Urinary bladder (tissue), 4 donors: ENCODE results near the gene OR1M1. TPM values are rescaled to one million over a fixed set of nuclear protein-coding genes. Genes with fewer than 3 reads are reported as not detected.
"Not testable (repeated sequence)": the region's sequence is repeated elsewhere in the genome, so short reads cannot be mapped to it uniquely, and the experiment has no call there.

Source experiments
- DNase-seq: peaks from one replicate; pipeline ENCODE4 v3.0.0-alpha.2; 2015; ENCODE audit errors: extremely low spot score
- H3K27ac ChIP-seq: one replicate; pipeline ENCODE4 v1.5.1; 2013; ENCODE audit warnings: low read depth, mild to moderate bottlenecking, moderate library complexity
- H3K36me3 ChIP-seq: one replicate; pipeline ENCODE4 v1.6.1; 2013; ENCODE audit warnings: mild to moderate bottlenecking, moderate library complexity; ENCODE audit not compliant: insufficient read depth
- H3K4me1 ChIP-seq: one replicate; pipeline ENCODE4 v1.6.1; 2013; ENCODE audit warnings: mild to moderate bottlenecking, moderate library complexity; ENCODE audit not compliant: insufficient read depth
- H3K4me3 ChIP-seq: one replicate; pipeline ENCODE4 v1.5.1; 2013; ENCODE audit warnings: low read depth, low read length
- WGBS: extraction: QIAGEN DNeasy Blood & Tissue Kit; methylation state at CpG from one replicate; pipeline ENCODE4 v1.1.7; 2013; 5-methylcytosine and 5-hydroxymethylcytosine counted together
- polyA plus RNA-seq: library from polyadenylated mRNA; stranded (reverse); fragments of 200-250 nt; gene quantifications from one replicate; pipeline ENCODE4 v1.2.3, GENCODE V29; 2013
- total RNA-seq: library from RNA; depleted of rRNA; stranded (reverse); fragments of >200 nt; gene quantifications from one replicate; pipeline ENCODE4 v1.2.3, GENCODE V29; 2014
- donor health status: healthy with polysubstance abuse.
- donor health status: healthy.

Gene OR1M1
- total and polyA plus RNA-seq, 2 donors, result not detected

- H3K4me3 ChIP-seq, result no peak overlapping the region
- WGBS, result 46% methylated on average over 12 of the region's 12 CpGs
- no peak for DNase-seq
- H3K4me1 ChIP-seq, result no peaks in the 10 kb centered on the region
- no peaks in the 10 kb centered on the region for H3K36me3 ChIP-seq
- H3K27ac ChIP-seq, result no peak overlapping the region
These were observed 27.8 kb upstream of the OR1M1 start for GRCh38 chr19:9058905-9059667.

- Histone ChIP-seq H3K4me3 (no peak overlapping the region), H3K27ac (no peak overlapping the region), H3K36me3 (no peaks in the 10 kb centered on the region), H3K4me1 (no peaks in the 10 kb centered on the region)
- no peak for DNase-seq
- WGBS, result 65% methylated on average over 17 of the region's 17 CpGs
These were observed 26.1 kb upstream of the OR1M1 start for GRCh38 chr19:9060564-9061340.

- Histone ChIP-seq H3K27ac (no peak overlapping the region), H3K4me3 (no peak overlapping the region), H3K4me1 (no peaks in the 10 kb centered on the region), H3K36me3 (no peaks in the 10 kb centered on the region)
- DNase-seq, result no peak
- WGBS, result 88% methylated on average over 8 of the region's 8 CpGs
These were observed 25.0 kb upstream of the OR1M1 start for GRCh38 chr19:9061879-9062278.

DNA sequence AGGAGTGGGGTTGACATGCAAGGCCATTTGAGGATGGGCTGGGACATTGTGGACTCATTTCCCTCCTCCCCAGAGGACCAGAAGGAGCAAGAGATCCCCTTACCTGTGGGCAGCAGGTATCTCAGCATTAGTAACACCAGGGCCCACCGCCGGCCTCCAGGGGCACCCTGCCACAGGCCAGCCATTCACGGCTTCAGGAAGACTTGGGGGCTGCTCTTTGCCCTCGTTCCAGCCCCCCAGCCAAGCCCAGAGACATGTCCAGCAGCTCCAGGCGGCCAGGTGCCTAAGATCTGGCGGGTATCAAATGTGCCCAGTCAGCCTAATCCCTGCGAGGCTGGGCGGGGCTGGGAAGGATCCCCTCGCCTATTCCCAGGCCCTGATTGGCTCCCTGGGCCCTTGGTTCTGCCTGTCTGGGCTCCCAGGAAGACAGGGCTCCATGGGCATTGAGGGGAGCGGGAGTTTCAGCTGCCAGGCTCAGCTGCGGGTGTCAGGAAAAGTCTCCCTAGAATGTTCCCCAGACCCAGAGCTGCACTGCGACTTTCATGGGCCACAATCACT lies 21.3 kb upstream of the OR1M1 start:
- WGBS, result 69% methylated on average over 12 of the region's 12 CpGs
- Histone ChIP-seq H3K4me1 (no peaks in the 10 kb centered on the region), H3K4me3 (no peak overlapping the region), H3K27ac (no peak overlapping the region), H3K36me3 (no peaks in the 10 kb centered on the region)
- no peak for DNase-seq

GRCh38 chr19:9070066-9070465 lies 16.8 kb upstream of the OR1M1 start:
- 35% methylated on average over 5 of the region's 5 CpGs for WGBS
- Histone ChIP-seq H3K36me3 (no peaks in the 10 kb centered on the region), H3K27ac (no peak overlapping the region), H3K4me1 (no peaks in the 10 kb centered on the region), H3K4me3 (no peak overlapping the region)
- DNase-seq, result no peak

DNA sequence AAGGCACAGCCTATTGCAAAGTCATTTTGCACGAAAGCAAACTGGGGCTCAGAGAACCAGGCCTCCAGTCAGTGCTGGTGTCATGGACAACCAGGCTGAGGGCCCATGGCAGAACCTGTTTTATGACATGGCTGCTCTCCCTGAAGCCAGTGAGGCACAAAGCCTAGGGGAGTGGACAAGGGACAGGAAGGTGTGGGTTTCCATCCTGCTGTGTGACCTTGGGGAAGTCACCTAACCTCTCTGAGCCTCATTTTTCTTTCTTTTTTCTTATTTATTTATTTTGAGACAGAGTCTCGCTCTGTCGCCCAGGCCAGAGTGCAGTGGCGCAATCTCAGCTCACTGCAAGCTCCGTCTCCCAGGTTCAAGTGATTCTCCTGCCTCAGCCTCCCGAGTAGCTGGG lies 15.1 kb upstream of the OR1M1 start:
- DNase-seq, H3K36me3 ChIP-seq, H3K4me3 ChIP-seq, H3K27ac ChIP-seq, H3K4me1 ChIP-seq: not testable (repeated sequence)
- 96% methylated on average over 6 of the region's 6 CpGs for WGBS

- Histone ChIP-seq H3K27ac (no peak overlapping the region), H3K4me3 (no peak overlapping the region), H3K36me3 (no peaks in the 10 kb centered on the region), H3K4me1 (no peaks in the 10 kb centered on the region)
- no peak for DNase-seq
- 63% methylated on average over 6 of the region's 6 CpGs for WGBS
These were observed 13.1 kb upstream of the OR1M1 start for GRCh38 chr19:9073806-9074205.

DNA sequence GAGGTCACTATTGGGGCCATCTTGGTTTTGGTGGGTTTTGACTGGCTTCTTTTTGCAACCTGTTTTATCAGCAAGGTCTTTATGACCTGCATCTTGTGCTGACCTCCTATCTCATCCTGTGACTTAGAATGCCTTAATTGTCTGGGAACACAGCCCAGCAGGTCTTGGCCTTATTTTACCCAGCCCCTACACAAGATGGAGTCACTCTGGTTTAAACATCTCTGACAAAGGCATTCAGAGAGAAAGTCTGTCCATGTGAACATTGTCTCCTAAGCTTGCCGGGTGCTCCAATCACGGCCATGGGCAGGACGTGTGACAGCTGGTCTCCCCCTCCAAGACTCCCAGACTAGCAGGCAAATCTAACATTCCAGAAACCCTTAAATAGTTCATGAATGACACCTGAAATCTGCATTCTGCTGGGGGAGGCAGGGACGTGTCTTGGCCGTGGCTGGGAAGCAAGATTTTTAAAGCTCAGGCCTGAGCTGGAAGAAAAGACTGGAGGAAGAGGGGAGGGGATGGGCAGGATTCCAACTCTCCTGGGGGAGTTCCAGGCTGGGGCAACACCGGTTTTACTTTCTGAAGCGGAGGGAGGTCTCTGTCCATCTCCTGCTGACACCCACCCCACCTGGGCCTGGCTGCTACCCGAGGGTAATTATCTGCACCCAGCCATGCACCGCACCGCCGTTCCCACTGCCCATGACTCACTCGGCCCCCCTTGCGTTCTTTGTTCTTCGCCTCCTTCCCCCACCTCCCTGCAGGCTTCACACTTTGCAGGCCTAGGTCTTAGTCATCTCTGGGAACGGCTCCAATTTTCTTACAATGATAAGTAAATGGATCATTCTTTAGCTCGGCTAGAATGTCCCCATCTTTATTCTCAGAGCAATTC lies 11.6 kb upstream of the OR1M1 start:
- H3K27ac ChIP-seq, result no peak overlapping the region
- H3K4me1 ChIP-seq, result no peaks in the 10 kb centered on the region
- no peaks in the 10 kb centered on the region for H3K36me3 ChIP-seq
- 15% methylated on average over 16 of the region's 16 CpGs for WGBS
- H3K4me3 ChIP-seq, result no peak overlapping the region
- DNase-seq, result peak; percentile 95

DNA sequence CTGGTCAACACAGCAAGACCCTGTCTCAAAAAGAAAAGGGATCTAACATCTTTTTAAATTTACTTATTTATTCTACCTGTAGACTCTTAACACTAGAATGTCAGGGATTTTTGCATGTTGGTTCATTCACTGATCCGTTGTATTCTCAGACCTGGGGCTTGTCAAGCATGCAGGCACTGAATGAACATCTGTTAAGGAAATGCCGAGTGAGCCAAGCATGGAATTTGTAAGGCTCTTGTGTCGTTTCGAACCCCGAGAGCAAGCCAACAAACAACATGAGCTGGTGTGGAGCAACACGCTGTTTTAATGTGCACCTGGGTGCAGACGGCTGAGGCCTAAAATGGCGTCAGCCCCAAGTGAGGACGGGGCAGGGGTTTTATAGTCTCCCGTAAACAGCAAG lies 10.0 kb upstream of the OR1M1 start:
- DNase-seq, result no peak
- Histone ChIP-seq H3K4me1 (no peaks in the 10 kb centered on the region), H3K27ac (no peak overlapping the region), H3K36me3 (no peaks in the 10 kb centered on the region), H3K4me3 (no peak overlapping the region)
- 65% methylated on average over 10 of the region's 10 CpGs for WGBS

- DNase-seq, result no peak
- Histone ChIP-seq H3K4me1 (no peaks in the 10 kb centered on the region), H3K27ac (no peak overlapping the region), H3K4me3 (no peak overlapping the region), H3K36me3 (no peaks in the 10 kb centered on the region)
- 44% methylated on average over 4 of the region's 4 CpGs for WGBS
These were observed 8.2 kb upstream of the OR1M1 start for GRCh38 chr19:9078651-9079050.

DNA sequence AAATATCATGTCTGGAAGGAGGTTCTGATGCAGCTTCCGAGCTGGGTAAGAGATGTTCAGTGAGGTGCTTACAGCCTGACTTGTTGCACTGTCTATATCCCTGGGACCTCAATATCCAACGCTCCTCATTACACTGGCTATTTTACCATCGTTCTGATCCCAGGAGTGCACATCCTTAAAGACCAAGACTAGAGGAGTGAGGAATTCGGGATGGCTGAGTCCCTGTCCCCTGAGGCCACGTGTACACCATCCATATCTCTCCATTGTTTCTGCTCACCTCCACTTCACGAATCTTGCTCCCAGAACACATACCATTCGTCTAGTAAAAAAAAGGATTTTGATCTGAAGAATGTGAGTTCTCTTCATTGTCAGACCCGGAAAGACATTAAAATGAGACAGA lies 20.5 kb downstream of the OR1M1 start, which contains the start of gene OR7G2:
Gene OR7G2, minus strand, starts transcription at position 101 of the 400 bp plus-strand sequence. CDS start 4,232 bp downstream, outside the sequence.
- Histone ChIP-seq H3K4me1 (no peaks in the 10 kb centered on the region), H3K36me3 (no peaks in the 10 kb centered on the region), H3K27ac (no peak within 1 kb of the TSS), H3K4me3 (no peak within 1 kb of the TSS)
- WGBS, result 58% methylated on average over 8 of the region's 8 CpGs
- no peak for DNase-seq

- Histone ChIP-seq H3K4me1 (no peaks in the 10 kb centered on the region), H3K27ac (no peak overlapping the region), H3K4me3 (no peak overlapping the region), H3K36me3 (no peaks in the 10 kb centered on the region)
- no peak for DNase-seq
- 40% methylated on average over 2 of the region's 2 CpGs for WGBS
These were observed 23.1 kb downstream of the OR1M1 start for GRCh38 chr19:9109959-9110358.

DNA sequence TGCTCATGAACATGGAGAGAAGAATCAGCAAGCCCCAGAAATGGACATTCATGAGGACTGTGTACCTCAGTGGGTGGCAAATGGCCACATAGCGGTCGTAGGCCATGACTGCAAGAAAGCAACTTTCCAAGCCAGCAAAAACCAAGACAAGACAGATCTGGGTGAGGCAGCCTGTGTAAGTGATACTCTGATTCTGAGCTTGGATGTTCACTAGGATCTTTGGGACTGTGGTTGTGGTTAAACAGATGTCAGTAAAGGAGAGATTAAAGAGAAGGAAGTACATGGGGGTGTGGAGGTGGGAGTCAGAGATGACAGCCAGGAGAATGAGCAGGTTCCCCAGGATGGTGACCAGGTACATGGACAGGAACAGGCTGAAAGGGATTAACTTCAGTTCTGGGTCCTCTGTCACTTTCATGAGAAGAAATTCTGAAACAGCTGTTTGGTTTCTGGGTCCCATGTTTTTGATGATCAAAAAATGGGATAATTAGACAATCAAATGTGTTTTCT lies 28.5 kb downstream of the OR1M1 start, which contains the start of gene OR7G1:
Gene OR7G1, minus strand, starts transcription at position 457 of the 507 bp plus-strand sequence. Its CDS starts 0 bp downstream, at position 457.
- no peaks in the 10 kb centered on the region for H3K36me3 ChIP-seq
- no peak within 1 kb of the TSS for H3K4me3 ChIP-seq
- WGBS, result 91% methylated on average over 2 of the region's 2 CpGs
- H3K4me1 ChIP-seq, result no peaks in the 10 kb centered on the region
- no peak within 1 kb of the TSS for H3K27ac ChIP-seq
- no peak for DNase-seq
